ENCODE results near the gene HOATZ.

- TF ChIP-seq POLR2A (IDR thresholded peaks at IDR 0.05; ENCODE audit: low read depth, low read length) (no peak), POLR2AphosphoS5 (IDR thresholded peaks at IDR 0.05; ENCODE audit: low read depth, low read length) (no peak)
Observed at GRCh38 chr11:111560800-111561199, 46.2 kb downstream of the HOATZ start.

Data from GM12891 (cell line).